ENCODE measurements around the gene TMEM209.

The TMEM209 gene

DNA sequence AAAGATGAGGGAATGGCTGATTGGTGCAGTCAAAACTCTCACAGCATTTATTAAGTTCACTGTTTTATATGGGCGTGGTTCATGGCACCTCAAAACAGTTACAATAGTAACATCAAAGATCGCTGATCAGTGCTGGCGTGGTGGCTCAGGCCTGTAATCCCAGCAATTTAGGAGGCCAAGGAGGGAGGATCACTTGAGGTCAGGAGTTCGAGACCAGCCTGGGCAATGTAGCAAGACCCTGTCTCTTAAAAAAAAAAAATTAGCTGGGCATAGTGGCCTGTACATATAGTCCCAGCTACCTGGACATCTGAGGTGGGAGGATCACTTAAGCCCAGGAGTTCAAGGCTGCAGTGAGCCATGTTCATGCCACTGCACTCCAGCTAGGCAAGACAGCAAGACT, 86.4 kb downstream of the TMEM209 start:
- DNase-seq = no peak

DNA sequence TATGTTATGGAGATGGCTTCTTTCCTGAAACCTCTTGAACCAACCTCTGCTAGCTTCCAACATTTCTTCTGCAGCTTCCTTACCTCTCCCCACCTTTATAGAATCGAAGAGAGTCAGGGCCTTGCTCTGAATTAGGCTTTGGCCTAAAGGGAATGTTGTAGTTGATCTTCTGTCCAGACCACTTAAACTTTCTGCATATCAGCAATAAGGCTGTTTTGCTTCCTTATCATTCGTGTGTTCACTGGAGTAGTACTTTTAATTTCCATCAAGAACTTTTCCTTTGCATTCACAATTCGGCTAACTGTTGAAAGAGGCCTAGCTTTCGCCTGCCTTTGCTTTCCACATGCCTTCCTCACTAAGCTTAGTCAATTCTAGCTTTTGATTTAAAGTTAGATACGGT, 86.9 kb downstream of the TMEM209 start:
- no peak for DNase-seq

DNA sequence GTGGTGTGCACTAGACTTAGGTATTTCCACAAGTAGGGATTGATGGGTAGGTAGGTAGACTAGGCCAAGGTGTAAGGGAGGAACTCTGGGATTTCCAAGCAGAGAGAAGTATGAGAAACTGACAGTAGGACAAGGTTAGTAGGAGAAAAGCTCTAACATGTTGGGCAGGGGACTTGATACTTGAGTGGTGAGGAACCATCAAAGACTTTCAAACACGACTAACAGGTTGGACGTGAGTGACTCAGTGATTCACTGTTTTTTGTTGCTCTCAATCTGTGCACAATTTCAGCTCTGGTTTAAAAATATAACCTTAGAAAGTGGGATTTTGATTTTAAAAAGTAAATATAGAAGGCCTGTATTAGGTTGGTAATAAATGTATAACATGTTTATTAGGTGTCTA, 90.4 kb downstream of the TMEM209 start:
- DNase-seq = no peak
